ENCODE results near the gene PHLDB3.

GRCh38 chr19:43519436-43520088, 15.0 kb upstream of the PHLDB3 start:
- no peak for TF ChIP-seq POLR2A (IDR thresholded peaks at IDR 0.05)
- TF ChIP-seq, protein P1, sequence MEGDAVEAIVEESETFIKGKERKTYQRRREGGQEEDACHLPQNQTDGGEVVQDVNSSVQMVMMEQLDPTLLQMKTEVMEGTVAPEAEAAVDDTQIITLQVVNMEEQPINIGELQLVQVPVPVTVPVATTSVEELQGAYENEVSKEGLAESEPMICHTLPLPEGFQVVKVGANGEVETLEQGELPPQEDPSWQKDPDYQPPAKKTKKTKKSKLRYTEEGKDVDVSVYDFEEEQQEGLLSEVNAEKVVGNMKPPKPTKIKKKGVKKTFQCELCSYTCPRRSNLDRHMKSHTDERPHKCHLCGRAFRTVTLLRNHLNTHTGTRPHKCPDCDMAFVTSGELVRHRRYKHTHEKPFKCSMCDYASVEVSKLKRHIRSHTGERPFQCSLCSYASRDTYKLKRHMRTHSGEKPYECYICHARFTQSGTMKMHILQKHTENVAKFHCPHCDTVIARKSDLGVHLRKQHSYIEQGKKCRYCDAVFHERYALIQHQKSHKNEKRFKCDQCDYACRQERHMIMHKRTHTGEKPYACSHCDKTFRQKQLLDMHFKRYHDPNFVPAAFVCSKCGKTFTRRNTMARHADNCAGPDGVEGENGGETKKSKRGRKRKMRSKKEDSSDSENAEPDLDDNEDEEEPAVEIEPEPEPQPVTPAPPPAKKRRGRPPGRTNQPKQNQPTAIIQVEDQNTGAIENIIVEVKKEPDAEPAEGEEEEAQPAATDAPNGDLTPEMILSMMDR (IDR thresholded peaks at IDR 0.05 in 4 of 5, conservative IDR thresholded peaks at IDR 0.05 in 1 of 5): peak; percentile 73 to 87 (median 85)

All from gastrocnemius medialis (tissue), 4 donors.